ENCODE data around the gene ELP4.

DNA sequence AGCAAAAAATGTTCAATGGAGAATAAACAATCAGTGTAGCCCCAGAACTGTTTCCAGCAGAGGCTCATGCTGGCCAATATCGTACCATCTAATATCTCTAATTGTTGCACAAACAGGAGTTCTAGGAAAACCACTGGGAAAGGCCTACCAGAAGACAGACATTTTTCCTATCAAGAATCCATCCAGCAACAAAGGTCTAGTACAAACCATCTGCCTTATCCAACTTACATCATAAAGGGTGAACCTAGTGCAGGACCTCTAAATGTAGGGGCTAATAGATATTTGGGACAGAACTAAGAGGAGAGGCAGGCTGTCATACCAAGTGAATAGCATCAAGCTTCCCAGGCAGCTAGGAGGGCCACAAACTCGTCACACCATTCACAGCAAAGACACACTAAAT, 282.9 kb downstream of the ELP4 start:
- TF ChIP-seq TP53 (CRISPR knock-in tag; IDR thresholded peaks at IDR 0.05), result no peak
- TF ChIP-seq RFX5 (IDR thresholded peaks at IDR 0.05), result no peak
- TF ChIP-seq, protein P1, sequence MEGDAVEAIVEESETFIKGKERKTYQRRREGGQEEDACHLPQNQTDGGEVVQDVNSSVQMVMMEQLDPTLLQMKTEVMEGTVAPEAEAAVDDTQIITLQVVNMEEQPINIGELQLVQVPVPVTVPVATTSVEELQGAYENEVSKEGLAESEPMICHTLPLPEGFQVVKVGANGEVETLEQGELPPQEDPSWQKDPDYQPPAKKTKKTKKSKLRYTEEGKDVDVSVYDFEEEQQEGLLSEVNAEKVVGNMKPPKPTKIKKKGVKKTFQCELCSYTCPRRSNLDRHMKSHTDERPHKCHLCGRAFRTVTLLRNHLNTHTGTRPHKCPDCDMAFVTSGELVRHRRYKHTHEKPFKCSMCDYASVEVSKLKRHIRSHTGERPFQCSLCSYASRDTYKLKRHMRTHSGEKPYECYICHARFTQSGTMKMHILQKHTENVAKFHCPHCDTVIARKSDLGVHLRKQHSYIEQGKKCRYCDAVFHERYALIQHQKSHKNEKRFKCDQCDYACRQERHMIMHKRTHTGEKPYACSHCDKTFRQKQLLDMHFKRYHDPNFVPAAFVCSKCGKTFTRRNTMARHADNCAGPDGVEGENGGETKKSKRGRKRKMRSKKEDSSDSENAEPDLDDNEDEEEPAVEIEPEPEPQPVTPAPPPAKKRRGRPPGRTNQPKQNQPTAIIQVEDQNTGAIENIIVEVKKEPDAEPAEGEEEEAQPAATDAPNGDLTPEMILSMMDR (IDR thresholded peaks at IDR 0.05), result no peak
- no peak for TF ChIP-seq POLR2A (IDR thresholded peaks at IDR 0.05; ENCODE audit: low read length)
- TF ChIP-seq FOSL2 (IDR thresholded peaks at IDR 0.05), result no peak
- no peak for TF ChIP-seq FOSL2 (CRISPR knock-in tag; IDR thresholded peaks at IDR 0.05)
- TF ChIP-seq NR3C1 (IDR thresholded peaks at IDR 0.05), result no peak
- no peak for TF ChIP-seq ZFP36 (IDR thresholded peaks at IDR 0.05; ENCODE audit: borderline replicate concordance, partially characterized antibody)
- TF ChIP-seq, protein P2, sequence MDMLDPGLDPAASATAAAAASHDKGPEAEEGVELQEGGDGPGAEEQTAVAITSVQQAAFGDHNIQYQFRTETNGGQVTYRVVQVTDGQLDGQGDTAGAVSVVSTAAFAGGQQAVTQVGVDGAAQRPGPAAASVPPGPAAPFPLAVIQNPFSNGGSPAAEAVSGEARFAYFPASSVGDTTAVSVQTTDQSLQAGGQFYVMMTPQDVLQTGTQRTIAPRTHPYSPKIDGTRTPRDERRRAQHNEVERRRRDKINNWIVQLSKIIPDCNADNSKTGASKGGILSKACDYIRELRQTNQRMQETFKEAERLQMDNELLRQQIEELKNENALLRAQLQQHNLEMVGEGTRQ (IDR thresholded peaks at IDR 0.05), result no peak
- TF ChIP-seq, protein P3, sequence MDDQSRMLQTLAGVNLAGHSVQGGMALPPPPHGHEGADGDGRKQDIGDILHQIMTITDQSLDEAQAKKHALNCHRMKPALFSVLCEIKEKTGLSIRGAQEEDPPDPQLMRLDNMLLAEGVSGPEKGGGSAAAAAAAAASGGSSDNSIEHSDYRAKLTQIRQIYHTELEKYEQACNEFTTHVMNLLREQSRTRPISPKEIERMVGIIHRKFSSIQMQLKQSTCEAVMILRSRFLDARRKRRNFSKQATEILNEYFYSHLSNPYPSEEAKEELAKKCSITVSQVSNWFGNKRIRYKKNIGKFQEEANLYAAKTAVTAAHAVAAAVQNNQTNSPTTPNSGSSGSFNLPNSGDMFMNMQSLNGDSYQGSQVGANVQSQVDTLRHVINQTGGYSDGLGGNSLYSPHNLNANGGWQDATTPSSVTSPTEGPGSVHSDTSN (IDR thresholded peaks at IDR 0.05), result no peak
- TF ChIP-seq KDM5A (IDR thresholded peaks at IDR 0.05), result no peak
- no peak for TF ChIP-seq RAD21 (conservative IDR thresholded peaks at IDR 0.05 in 1 of 2, IDR thresholded peaks at IDR 0.05 in 1 of 2)
- TF ChIP-seq CHD4 (IDR thresholded peaks at IDR 0.05; ENCODE audit: borderline replicate concordance), result no peak
- TF ChIP-seq JUNB (IDR thresholded peaks at IDR 0.05), result no peak
- TF ChIP-seq RCOR1 (IDR thresholded peaks at IDR 0.05; ENCODE audit: low read depth, low read length), result no peak

All from A549 (cell line).